ENCODE measurements around the gene MBD4.
"Not testable (repeated sequence)": the region's sequence is repeated elsewhere in the genome, so short reads cannot be mapped to it uniquely, and the experiment has no call there.

DNA sequence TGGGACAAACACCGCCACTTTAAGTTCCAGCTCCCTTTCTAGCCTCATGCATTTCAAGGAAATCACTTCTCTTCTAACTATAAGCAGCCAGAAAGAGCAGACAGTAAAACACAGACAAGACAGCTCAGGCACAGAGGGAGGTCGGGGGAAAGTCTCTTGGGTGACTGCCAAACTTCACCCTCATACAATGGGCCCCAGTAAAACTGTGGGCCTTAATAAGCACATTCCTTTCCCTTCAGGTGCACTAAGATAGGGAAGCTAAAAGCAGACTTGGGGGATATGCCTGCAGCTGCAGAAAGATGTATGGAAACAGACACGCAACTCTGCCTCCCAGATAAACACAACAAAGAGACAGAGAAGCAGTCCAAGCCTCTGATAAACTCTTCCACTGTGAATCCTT, 26.5 kb downstream of the MBD4 start:
- TF ChIP-seq, protein P1, sequence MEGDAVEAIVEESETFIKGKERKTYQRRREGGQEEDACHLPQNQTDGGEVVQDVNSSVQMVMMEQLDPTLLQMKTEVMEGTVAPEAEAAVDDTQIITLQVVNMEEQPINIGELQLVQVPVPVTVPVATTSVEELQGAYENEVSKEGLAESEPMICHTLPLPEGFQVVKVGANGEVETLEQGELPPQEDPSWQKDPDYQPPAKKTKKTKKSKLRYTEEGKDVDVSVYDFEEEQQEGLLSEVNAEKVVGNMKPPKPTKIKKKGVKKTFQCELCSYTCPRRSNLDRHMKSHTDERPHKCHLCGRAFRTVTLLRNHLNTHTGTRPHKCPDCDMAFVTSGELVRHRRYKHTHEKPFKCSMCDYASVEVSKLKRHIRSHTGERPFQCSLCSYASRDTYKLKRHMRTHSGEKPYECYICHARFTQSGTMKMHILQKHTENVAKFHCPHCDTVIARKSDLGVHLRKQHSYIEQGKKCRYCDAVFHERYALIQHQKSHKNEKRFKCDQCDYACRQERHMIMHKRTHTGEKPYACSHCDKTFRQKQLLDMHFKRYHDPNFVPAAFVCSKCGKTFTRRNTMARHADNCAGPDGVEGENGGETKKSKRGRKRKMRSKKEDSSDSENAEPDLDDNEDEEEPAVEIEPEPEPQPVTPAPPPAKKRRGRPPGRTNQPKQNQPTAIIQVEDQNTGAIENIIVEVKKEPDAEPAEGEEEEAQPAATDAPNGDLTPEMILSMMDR (optimal IDR thresholded peaks at IDR 0.05 in 1 of 3, IDR thresholded peaks at IDR 0.05 in 1 of 3, conservative IDR thresholded peaks at IDR 0.05 in 1 of 3; ENCODE audit: extremely low read depth in 1 of 3, insufficient read depth in 2 of 3, low read length in 3 of 3) = not testable (repeated sequence)
- TF ChIP-seq EZH2 (IDR thresholded peaks at IDR 0.05; ENCODE audit: low read length) = not testable (repeated sequence)
